SKM-1 treated with dmso at 0.1 percent for 144 hours (cell line): Measurements from ENCODE around the gene PALD1.
"Not testable (repeated sequence)": the region's sequence is repeated elsewhere in the genome, so short reads cannot be mapped to it uniquely, and the experiment has no call there.

Source experiments
- DNase-seq: peaks from one replicate; lab custom pipeline; 2025; ENCODE audit not compliant: unreplicated experiment; lab: John Stamatoyannopoulos, UW

Gene PALD1

DNA sequence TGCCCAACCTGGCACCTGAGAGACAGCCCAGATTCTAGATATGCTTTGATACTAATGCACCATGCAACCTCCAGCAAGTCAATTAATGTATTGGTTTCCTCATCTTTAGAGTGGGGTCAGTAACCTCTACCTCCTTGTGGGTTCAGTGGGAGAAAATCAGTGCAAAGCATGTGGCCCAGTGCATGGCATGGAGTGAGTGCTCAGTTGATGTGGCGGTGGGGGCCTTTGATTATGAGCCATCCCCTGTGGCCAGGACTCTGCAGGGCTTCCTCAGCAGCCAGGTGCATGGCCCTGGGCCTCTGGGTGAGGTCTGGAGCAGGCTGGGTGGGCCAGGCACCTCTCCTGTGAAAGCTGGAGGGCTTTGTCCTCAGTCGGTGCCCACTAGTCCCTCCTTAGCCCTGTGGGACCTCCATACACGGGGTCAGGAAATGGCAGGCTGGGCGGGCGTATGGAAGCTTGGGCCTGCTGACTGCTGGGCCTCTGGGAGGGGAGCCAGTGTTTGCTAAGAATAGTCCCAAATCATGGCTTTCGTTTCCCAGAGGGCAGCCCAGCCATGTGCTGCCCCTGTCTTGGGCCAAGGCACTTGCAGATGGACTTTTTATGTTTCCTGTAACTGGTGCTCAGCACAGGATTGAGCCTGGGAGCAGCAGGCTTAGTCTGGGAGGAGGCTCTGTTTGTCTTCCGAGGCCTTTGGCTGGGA, 3.4 kb downstream of the PALD1 start:
- no peak for DNase-seq

DNA sequence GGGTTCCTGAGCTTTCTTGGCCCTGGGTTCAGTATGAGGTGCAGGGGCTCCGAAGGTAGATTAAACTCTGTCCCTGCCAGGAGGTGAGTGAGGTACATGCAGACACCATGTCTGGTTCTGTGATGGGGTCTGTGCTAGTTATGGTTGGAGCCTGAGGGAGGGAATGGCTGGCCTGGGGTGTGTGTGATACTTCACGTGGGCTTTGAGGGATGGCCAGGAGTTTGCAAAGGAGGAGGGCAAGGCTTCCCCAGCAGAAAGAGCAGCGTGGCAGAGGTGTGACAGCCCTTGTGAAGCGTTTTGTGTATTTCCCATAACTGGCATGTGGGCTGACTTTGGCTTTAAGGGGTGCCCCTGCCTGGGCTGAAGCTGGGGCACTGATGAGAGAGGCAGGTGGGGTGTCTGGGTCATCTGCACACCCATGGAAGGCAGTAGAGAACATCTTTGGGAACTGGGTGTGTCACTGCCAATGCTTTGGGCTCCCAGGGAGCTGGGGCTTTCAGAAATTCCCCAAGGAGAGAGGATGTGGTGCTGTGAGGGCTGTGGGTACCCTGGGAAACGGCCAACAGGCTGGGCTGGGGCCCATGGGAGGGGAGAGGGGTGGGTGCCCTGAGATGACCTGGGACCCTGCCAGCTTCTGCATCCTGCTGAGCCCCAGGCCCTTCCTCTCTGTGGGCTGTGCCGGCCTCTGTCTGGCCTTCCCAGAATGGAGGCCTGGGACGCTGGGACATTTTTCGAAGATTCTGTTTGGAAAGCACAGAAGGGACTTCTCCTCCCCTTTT, 4.6 kb downstream of the PALD1 start:
- no peak for DNase-seq

DNA sequence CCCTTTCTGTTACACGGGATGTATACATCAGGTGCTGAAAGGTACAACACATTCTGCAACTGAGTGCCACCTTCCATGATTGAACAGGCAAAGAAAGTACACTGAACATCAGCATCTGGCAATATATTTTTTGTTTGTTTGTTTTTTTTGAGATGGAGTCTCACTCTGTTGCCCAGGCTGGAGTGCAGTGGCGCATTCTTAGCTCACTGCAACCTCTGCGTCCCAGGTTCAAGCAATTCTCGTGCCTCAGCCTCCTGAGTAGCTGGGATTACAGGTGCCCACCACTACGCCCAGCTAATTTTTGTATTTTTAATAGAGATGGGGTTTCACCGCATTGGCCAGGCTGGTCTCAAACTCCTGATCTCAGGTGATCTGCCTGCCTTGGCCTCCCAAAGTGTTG, 5.3 kb downstream of the PALD1 start:
- not testable (repeated sequence) for DNase-seq

DNA sequence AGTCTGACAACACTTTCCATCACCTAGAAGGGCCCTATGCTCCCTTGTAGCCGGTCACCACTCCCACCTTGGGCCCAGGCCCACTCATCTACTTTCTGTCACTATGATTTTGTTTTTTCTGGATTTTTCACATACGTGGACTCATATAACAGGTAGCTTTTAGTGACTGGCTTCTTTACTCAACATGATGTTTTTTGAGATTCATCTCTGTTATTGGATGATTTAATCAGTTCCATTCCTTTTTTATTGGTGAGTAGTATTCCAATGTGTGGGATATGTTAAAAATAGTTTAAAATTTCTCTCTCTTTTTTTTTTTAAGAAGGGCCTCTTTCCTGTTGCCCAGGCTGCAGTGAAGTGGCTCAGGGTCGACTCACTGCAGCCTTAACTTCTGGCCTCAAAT, 9.3 kb downstream of the PALD1 start:
- DNase-seq: no peak

DNA sequence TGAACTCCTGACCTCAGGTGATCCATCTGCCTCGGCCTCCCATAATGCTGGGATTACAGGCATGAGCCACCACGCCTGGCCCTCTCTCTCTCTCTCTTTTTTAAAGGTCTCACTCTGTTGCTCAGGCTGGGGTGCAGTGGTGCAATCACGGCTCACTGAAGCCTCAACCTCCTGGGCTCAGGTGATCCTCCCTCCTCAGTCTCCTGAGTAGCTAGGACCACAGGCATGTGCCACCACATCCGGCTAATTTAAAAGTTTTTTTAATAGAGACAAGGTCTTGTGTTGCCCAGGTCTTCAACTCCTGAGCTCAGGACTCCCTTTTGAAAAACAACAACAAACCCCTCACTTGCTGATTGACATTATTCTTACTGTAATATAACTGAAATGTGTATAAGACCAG, 11.6 kb downstream of the PALD1 start:
- DNase-seq: no peak

DNA sequence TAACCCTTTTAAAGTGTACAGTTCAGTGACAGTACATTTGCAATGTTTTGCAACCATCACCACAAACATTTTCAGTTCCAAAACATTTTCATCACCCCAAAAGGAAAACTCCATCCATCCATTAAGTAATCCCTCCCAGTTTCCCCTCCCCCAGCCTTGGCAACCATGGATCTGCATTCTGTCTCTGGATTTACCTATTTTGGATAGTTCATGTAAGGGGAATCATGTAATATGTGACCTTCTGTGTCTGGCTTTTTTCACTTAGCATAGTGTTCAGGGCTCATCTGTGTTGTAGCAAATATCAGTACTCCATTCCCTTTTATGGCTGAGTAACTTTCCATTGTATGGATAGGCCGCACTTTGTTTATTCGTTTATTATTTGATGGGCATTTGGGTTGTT, 13.0 kb downstream of the PALD1 start:
- no peak for DNase-seq

DNA sequence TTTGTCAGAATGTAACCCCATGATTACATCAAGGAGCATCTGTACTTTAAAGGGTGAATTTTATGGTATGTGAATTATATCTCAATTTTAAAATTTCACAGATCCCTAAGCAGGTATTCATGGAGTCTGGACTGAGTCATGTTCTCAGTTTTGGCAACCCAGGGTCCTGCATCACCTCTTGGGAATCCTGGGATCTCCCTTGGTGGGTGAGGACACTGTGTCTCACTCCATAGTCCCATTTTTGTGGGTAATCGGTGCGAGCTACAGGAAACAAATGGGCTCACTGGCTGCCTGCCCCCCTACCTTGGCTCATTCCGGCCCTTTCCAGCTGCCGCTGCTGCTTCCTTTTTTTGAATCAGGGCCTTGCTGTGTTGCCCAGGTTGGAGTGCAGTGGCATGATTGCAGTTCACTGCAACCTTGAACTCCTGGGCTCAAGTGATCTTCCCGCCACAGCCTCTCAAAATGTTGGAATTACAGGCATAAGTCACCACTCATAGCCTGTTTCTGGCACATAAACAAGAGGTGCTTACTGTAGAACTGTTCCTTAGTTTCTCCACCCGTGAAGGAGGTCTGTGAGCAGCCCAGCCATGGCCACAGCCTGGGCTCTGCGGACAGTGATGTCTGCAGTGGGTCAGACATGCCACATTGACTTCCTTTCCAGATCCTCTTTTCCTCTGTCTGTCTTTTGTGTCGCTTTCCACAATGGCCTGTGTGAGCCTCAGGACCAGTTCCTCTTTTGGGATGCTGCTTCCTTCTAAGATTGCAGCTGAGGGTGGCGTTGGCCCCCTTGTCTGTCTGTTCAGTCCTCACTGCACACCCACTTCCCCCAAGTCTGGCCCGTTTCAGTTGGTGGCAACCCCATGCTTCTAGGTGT, 14.5 kb downstream of the PALD1 start:
- DNase-seq: peak; percentile 91

DNA sequence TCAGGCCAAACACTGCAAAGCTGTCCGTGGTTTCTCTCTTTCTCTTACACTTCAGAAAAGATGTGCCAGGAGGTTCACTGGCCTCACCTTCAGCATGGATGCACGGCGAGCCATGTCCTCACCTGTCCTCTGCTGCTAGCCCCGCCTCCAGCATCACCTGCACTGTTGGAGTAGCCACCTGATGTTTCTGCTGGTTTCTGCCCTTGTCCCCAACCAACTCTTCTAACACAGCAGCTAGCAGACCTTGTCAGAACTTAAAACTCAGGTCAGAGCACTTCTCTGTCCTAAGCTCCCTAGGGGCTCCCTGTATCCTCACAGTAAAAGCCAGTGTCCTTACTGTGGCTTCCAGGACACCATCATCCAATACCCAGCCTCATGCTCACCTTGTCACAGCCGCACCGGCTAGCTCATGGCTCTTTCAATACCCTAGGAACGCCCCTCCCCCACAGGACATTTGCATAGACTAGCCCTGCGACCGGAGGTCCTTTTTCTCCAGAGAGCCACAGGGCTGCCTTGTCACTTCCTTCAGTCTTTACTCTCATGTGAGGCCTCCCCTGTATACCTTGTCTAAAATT, 15.2 kb downstream of the PALD1 start:
- DNase-seq: peak; percentile 46

DNA sequence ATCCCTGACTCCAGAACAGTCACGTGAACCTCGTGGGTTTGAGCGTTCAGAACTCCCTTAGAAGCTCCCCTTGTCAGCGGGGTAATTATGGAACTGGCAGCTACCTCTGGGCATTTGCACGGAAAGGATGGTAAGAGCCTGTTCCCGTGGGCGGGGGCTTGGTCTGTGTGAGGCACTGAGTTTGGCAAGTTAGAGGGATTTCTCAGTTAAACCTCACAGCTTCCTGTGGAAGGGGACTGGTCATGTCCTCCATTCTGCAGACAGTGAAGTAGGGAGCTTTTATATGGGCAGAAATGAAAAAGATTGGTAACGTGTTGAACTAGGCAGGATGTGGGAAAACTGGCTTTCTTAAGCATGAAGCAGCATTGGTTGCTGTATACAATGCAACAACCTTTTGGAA, 16.0 kb downstream of the PALD1 start:
- no peak for DNase-seq

DNA sequence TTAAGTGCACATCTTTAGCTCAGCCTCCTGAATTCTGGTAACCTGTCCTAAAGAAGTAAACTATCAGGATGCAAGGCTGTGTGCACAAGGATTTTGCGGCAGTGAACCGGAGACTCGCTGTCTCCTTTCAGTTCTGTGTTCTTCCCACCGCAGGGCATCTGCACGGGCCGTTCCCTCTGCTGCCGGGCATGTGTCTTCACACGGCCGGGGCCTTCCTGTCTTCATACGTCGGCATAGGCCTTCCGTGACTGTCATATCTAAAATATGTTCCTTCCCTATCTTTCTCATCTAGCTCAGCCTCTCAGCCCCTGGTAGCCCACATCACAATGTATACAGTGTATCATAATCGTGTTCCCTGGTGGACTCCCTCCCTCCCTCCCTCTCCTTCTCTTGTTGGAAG, 16.4 kb downstream of the PALD1 start:
- no peak for DNase-seq

DNA sequence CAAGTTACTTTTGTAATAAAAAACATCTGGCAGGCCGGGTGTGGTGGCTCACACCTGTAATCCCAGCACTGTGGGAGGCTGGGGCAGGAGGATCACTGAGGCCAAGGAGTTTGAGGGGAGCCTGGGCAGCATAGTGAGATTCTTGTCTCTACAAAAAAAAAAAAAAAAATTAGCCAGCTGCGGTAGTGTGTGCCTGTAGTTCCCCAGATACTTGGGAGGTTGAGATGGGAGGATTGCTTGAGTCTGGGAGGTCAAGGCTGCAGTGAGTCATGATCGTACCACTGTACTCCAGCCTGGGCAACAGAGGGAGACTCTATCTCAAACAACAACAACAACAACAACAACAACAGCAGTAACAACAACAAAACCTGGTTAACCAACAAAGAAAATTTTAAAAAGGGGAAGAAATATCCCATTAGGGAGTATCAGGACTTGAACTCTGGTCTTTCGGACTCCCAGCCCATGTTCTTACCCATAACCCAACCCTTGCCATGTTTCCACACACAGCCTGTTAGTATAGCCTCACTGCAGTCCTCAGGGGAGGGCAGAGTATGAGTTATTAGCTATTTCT, 17.2 kb downstream of the PALD1 start:
- DNase-seq: no peak

DNA sequence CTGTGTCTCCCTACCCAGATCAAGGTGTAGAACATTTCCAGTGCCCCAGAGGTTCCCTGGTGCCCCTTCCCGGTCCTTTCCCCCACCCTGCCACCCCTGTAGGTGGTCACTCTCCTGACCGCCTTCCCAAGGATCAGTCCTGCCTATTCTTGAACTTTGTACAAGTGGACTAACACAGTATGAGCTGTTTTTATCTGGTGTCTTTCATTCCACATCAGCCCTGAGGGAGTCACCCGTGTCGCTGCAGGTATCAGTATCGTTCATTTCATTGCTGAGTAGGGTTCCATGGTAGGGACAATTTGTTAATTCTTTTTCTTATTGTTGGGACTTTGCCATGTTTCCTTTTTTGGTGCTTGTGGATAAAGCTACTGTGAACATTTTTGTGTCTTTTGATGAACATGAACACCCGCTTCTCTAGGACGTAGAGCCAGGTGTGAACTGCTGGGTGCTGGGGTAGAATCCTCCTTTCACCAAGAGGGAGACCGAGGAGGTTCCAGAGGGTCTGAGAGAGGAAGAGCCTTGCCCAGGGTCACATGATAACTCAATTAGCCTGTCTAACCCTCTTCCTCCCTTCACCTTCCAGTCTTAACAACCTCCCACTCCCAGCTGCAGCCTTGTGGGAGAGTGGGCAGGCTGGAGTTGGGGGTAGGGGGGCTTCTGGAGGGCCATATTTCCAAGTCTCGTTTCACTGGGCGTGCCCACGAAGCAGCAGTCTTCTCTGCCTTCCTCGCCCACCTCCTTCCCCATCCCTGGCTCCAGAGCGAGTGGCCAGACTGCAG, 18.0 kb downstream of the PALD1 start:
- no peak for DNase-seq

- DNase-seq: no peak
Measured at GRCh38 chr10:70497120-70497545, 18.6 kb downstream of the PALD1 start.

- DNase-seq: no peak
Measured at GRCh38 chr10:70498970-70499835, 20.6 kb downstream of the PALD1 start.

DNA sequence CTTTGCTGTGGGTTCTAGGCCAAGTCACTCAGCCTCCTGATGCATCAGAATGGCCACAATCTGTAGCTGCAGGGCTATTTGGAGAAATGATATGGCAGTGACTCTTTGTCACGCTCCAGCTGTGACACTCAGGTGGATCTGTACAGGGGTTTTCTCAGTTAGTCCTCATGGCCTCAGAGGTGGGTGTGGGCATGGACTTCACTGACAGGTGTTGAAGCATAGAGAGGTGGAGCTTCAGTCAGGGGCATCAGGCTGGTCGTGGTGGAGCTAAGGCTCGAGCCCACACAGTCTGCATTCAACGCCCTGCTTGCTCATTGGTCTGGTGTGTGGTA, 21.2 kb downstream of the PALD1 start:
- no peak for DNase-seq

GRCh38 chr10:70500368-70500767, 21.8 kb downstream of the PALD1 start:
- DNase-seq: no peak

- peak; percentile 67 for DNase-seq
Measured at GRCh38 chr10:70500812-70501301, 22.3 kb downstream of the PALD1 start.

DNA sequence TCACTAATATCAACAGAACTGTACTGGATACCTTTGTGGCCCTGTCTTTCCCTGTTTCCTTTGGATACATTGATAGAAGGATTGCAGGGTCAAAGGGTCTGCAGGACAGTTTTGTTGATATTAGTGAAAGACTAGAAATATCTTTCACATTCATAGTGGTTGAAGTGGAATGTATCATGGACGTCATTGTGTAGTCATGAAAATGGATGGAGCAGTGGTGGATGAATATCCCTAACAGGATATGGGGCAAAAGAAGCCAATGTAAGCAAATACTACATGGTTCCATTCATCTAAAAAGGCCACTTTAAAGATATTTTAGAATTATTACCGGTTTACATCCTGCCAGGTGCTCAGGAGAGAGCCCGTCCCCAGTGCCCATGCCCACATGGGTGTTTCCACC, 23.8 kb downstream of the PALD1 start:
- DNase-seq: no peak

GRCh38 chr10:70503776-70504175, 25.2 kb downstream of the PALD1 start:
- DNase-seq: no peak
